DOHH2 (cell line): ENCODE measurements around the gene USP34.

Source experiments
- CTCF ChIP-seq: fragments of 200-600 bp; sonication (generic); IDR thresholded peaks from one replicate; pipeline ENCODE4 v1.5.1; 2014; ENCODE audit warnings: antibody characterized with exemption, mild to moderate bottlenecking, low read depth, low read length; ENCODE audit not compliant: poor library complexity, severe bottlenecking
- EZH2phosphoT487 ChIP-seq: fragments of 200-600 bp; sonication (generic); IDR thresholded peaks from 2 replicates; pipeline ENCODE4 v1.6.1; 2017; ENCODE audit warnings: borderline replicate concordance, mild to moderate bottlenecking, antibody characterized with exemption, low read length, moderate library complexity, mixed read lengths

GRCh38 chr2:61454383-61454782, 16.5 kb downstream of the USP34 start:
- no peak for TF ChIP-seq CTCF
- TF ChIP-seq EZH2phosphoT487: no peak
